Thyroid gland (tissue), 4 donors: ENCODE measurements around the gene SLC25A44.

Source experiments
- POLR2A ChIP-seq, 2 donors: fragments of 450-650 bp; IDR thresholded peaks; one replicate each; pipeline ENCODE4 v1.6.1; 2017; ENCODE audit warnings: antibody characterized with exemption in 2 of 2, mild to moderate bottlenecking in 2 of 2, moderate library complexity in 1 of 2
- TF ChIP-seq, protein P1 (sequence below), 6 experiments: fragments of 200-600 bp in 3 of 6; fragments of 450-650 bp in 3 of 6; sonication (generic) in 3 of 6; IDR thresholded peaks; one replicate each; pipeline ENCODE4 v1.5.1; 2016 to 2019; ENCODE audit warnings: antibody characterized with exemption in 6 of 6, mild to moderate bottlenecking in 2 of 6, inconsistent platforms in 1 of 6, moderate library complexity in 1 of 6

DNA sequence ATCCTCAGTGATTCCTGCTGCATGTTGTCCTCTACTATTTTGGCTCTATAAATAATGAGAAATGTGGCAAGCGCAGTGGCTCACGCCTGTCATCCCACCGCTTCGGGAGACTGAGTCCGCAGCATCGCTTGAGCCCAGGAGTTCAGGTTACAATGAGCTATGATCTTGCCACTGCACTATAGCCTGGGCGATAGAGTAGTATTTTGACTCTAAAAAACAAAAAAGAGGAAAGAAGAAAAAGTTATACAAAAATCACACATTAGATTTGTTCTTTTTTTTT lies 756 bp upstream of the SLC25A44 start:
- TF ChIP-seq, protein P1, sequence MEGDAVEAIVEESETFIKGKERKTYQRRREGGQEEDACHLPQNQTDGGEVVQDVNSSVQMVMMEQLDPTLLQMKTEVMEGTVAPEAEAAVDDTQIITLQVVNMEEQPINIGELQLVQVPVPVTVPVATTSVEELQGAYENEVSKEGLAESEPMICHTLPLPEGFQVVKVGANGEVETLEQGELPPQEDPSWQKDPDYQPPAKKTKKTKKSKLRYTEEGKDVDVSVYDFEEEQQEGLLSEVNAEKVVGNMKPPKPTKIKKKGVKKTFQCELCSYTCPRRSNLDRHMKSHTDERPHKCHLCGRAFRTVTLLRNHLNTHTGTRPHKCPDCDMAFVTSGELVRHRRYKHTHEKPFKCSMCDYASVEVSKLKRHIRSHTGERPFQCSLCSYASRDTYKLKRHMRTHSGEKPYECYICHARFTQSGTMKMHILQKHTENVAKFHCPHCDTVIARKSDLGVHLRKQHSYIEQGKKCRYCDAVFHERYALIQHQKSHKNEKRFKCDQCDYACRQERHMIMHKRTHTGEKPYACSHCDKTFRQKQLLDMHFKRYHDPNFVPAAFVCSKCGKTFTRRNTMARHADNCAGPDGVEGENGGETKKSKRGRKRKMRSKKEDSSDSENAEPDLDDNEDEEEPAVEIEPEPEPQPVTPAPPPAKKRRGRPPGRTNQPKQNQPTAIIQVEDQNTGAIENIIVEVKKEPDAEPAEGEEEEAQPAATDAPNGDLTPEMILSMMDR (IDR thresholded peaks at IDR 0.05) = no peak
- no peak for TF ChIP-seq POLR2A (IDR thresholded peaks at IDR 0.05)
